Neutrophil (primary cell): ENCODE data around the gene TEX29.

Experiments used
- H3K27ac ChIP-seq: fragments of 200-600 bp; sonication (generic); 2 replicates; pipeline ENCODE4 v1.5.1; 2016; ENCODE audit warnings: mild to moderate bottlenecking, moderate library complexity
- H3K27me3 ChIP-seq: fragments of 200-600 bp; sonication (generic); 2 replicates; pipeline ENCODE4 v1.6.0; 2016; ENCODE audit warnings: mild to moderate bottlenecking
- H3K36me3 ChIP-seq: fragments of 200-600 bp; sonication (generic); 2 replicates; pipeline ENCODE4 v1.5.1; 2017
- H3K4me1 ChIP-seq, 2 experiments: fragments of 200-600 bp in 1 of 2; sonication (generic) in 1 of 2; 1 replicate in 1 of 2; 2 replicates in 1 of 2; pipeline versions ENCODE4 v1.5.1 to v1.6.1; 2013 to 2016; ENCODE audit warnings: low read depth in 1 of 2, low read length in 1 of 2, mild to moderate bottlenecking in 1 of 2, moderate library complexity in 1 of 2; ENCODE audit not compliant: control insufficient read depth in 1 of 2, insufficient read depth in 1 of 2
- H3K4me3 ChIP-seq, 2 experiments: fragments of 200-600 bp in 1 of 2; sonication (generic) in 1 of 2; 1 replicate in 1 of 2; 2 replicates in 1 of 2; pipeline ENCODE4 v1.5.1; 2013 to 2016; ENCODE audit warnings: low read depth in 1 of 2, low read length in 1 of 2, mild to moderate bottlenecking in 1 of 2, moderate library complexity in 1 of 2
- H3K9me3 ChIP-seq: fragments of 200-600 bp; sonication (generic); 2 replicates; pipeline ENCODE4 v1.5.1; 2016
- TF ChIP-seq, protein P1 (sequence below): fragments of 200-600 bp; sonication (generic); IDR thresholded peaks from 2 replicates; pipeline ENCODE4 v1.5.1; 2016; ENCODE audit warnings: antibody characterized with exemption

TEX29 gene

GRCh38 chr13:111389621-111390521 is 69.4 kb downstream of the TEX29 start:
- Histone ChIP-seq H3K27ac (no peak overlapping the region), H3K4me3 (no peak overlapping the region), H3K27me3 (peaks cover 10% of the 10 kb centered on the region), H3K36me3 (no peaks in the 10 kb centered on the region), H3K4me1 (no peaks in the 10 kb centered on the region), H3K9me3 (no peaks in the 10 kb centered on the region)
- TF ChIP-seq, protein P1, sequence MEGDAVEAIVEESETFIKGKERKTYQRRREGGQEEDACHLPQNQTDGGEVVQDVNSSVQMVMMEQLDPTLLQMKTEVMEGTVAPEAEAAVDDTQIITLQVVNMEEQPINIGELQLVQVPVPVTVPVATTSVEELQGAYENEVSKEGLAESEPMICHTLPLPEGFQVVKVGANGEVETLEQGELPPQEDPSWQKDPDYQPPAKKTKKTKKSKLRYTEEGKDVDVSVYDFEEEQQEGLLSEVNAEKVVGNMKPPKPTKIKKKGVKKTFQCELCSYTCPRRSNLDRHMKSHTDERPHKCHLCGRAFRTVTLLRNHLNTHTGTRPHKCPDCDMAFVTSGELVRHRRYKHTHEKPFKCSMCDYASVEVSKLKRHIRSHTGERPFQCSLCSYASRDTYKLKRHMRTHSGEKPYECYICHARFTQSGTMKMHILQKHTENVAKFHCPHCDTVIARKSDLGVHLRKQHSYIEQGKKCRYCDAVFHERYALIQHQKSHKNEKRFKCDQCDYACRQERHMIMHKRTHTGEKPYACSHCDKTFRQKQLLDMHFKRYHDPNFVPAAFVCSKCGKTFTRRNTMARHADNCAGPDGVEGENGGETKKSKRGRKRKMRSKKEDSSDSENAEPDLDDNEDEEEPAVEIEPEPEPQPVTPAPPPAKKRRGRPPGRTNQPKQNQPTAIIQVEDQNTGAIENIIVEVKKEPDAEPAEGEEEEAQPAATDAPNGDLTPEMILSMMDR, result no peak

DNA sequence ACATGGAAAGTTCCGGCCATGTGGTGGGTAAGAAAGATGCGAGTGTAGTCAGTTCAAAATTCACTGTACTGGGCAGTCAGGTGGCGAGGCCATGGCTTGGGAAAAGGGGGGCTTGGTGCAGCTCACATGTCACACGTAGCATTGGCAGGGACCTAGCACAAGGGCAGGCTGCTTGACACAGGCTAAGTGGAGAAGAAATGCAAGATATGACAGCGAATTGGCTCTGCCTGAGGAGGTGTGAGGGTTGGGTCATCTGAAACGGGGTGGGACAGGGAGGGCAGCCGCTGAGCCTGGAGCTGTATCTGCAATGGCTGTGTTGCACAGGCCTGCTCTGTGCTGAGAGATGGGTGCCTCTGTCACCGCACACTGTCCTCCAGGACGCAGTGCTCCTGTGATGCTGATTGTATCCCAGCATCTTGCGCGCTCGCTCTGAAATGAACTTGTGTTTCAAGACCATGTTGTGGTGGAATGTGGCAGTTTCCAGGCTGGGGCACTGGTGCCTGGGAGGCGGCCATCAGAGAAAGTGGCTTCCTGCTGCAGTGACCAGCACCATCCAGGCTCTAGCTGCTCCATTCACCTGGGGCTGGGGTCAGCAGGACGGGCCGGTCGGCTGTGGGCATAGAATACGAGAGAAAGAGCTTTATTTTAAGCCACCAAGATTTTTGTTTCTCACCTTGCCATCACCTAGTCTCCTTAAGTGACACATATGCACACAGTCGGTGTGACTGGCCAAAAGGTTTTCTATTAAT is 70.3 kb downstream of the TEX29 start:
- Histone ChIP-seq H3K4me1 (no peaks in the 10 kb centered on the region), H3K36me3 (no peaks in the 10 kb centered on the region), H3K27me3 (peaks cover 2% of the 10 kb centered on the region), H3K4me3 (no peak overlapping the region), H3K9me3 (no peaks in the 10 kb centered on the region), H3K27ac (no peak overlapping the region)
- TF ChIP-seq, protein P1, result no peak

DNA sequence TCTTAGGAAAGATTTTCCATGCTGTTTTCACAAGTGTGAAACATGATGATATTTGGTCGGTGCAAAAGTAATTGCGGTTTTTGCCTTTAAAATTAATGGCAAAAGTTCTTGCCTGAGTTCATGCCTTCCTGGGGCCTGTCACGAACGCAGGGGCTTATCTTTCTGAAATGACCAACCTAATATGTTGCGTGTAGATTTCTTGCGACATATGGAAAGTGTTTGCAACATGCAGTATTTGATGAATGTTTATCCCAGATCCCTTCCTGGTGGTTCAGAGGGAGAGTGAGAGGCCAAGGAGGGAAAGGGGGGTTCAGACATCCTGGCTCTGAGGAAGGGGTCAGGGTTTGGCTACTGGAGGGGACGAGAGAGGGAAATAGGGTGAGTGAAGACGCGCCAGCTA is 72.0 kb downstream of the TEX29 start:
- no peaks in the 10 kb centered on the region for H3K9me3 ChIP-seq
- H3K36me3 ChIP-seq, result no peaks in the 10 kb centered on the region
- H3K4me1 ChIP-seq, result no peaks in the 10 kb centered on the region
- H3K27me3 ChIP-seq, result no peaks in the 10 kb centered on the region
- TF ChIP-seq, protein P1, result no peak
- H3K4me3 ChIP-seq, result no peak overlapping the region
- no peak overlapping the region for H3K27ac ChIP-seq

- no peak overlapping the region for H3K27ac ChIP-seq
- no peaks in the 10 kb centered on the region for H3K4me1 ChIP-seq
- TF ChIP-seq, protein P1, result no peak
Measured at GRCh38 chr13:111393221-111393790, 72.9 kb downstream of the TEX29 start.

More at GRCh38 chr13:111393221-111393790, 72.9 kb downstream of the TEX29 start:
- H3K27me3 ChIP-seq, result no peaks in the 10 kb centered on the region
- H3K4me3 ChIP-seq, result no peak overlapping the region
- no peaks in the 10 kb centered on the region for H3K36me3 ChIP-seq
- H3K9me3 ChIP-seq, result no peaks in the 10 kb centered on the region
